ENCODE measurements around the gene SLC16A1.

SLC16A1 gene

DNA sequence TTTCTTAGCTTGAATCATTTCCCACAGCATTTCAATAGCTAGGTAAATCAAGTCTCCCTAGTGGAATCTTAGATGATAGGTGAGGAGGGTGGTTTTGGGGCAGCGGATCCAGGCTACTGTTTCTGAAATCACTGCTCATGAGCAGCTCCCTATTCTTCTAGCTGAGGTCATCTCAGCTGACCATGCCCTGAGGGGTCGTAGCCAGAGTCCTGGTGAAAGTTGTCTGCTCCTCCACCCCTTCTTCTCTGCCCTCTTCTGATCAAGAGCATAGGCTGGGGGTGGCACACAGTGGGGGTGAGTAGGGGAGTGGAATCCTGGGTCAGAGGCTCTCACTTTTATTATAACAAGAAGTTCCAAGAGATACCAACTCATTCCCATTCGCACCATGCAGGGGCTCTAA is 76.2 kb downstream of the SLC16A1 start:
- Histone ChIP-seq H3K27me3 (no peaks in the 10 kb centered on the region), H3K4me3 (ENCODE audit: low read depth, low read length) (no peak overlapping the region), H3K36me3 (no peaks in the 10 kb centered on the region), H3K9me3 (no peaks in the 10 kb centered on the region), H3K4me1 (no peaks in the 10 kb centered on the region)
- DNase-seq, result no peak
- TF ChIP-seq, protein P1, sequence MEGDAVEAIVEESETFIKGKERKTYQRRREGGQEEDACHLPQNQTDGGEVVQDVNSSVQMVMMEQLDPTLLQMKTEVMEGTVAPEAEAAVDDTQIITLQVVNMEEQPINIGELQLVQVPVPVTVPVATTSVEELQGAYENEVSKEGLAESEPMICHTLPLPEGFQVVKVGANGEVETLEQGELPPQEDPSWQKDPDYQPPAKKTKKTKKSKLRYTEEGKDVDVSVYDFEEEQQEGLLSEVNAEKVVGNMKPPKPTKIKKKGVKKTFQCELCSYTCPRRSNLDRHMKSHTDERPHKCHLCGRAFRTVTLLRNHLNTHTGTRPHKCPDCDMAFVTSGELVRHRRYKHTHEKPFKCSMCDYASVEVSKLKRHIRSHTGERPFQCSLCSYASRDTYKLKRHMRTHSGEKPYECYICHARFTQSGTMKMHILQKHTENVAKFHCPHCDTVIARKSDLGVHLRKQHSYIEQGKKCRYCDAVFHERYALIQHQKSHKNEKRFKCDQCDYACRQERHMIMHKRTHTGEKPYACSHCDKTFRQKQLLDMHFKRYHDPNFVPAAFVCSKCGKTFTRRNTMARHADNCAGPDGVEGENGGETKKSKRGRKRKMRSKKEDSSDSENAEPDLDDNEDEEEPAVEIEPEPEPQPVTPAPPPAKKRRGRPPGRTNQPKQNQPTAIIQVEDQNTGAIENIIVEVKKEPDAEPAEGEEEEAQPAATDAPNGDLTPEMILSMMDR (IDR thresholded peaks at IDR 0.05; ENCODE audit: low read depth, low read length), result no peak

DNA sequence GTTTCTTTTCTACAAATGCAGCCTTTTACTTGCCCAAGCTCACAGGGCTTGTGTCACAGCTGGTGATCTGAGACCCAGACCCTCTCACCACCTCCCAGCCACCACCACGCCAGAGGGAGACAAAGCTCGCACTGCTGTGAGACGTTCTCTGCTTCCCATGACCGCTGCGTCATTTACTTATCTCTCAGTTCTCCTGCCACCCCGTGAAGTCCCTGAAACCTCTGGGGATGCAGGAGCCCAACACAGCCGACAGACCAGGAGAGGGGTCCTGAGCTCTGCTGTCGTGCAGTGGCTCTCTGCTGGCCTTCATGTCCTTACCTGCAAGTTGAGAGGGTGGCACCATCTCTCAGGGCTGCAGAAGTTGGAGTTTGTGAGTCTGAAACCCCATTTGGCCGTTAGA is 77.7 kb downstream of the SLC16A1 start:
- Histone ChIP-seq H3K27me3 (no peaks in the 10 kb centered on the region), H3K4me3 (ENCODE audit: low read depth, low read length) (no peak overlapping the region), H3K9me3 (no peaks in the 10 kb centered on the region), H3K36me3 (no peaks in the 10 kb centered on the region), H3K4me1 (no peaks in the 10 kb centered on the region)
- DNase-seq, result no peak
- TF ChIP-seq, protein P1 (IDR thresholded peaks at IDR 0.05; ENCODE audit: low read depth, low read length), result no peak

DNA sequence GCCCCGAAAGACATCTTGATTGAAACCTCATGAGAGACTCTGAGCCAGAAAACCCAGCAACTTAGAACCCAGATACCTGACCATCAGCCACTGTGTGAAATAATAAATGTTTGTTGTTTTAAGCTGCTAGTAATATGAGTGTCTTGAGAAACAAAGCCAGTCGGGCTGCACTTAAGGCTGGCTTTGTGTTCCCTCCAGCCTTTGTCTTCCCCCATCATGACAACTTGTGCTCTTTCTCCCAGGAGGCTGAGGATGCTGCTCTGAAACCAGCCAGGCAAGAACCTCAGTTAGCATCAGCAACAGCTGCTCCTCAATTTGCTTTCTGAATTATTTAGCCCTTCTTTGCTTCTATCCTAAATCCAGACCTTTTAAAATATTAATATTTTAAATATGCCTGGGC is 78.2 kb downstream of the SLC16A1 start:
- Histone ChIP-seq H3K9me3 (no peaks in the 10 kb centered on the region), H3K36me3 (no peaks in the 10 kb centered on the region), H3K27me3 (no peaks in the 10 kb centered on the region), H3K4me3 (ENCODE audit: low read depth, low read length) (no peak overlapping the region), H3K4me1 (no peaks in the 10 kb centered on the region)
- no peak for DNase-seq
- TF ChIP-seq, protein P1 (IDR thresholded peaks at IDR 0.05; ENCODE audit: low read depth, low read length), result no peak

DNA sequence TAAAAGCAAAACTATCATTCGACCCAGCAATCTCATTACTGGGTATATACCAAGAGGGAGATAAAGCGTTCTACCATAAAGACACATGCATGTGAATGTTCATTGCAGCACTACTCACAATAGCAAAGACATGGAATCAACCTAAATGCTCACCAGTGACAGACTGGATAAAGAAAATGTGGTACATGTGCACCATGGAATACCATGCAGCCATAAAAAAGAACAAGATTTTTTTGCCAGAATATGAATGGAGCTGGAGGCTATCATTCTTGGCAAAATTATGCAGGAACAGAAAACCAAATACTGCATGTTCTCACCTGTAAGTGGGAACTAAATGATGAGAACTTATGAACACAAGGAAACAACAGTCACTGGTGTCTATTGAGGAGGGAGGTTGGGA is 79.7 kb downstream of the SLC16A1 start:
- Histone ChIP-seq H3K36me3 (no peaks in the 10 kb centered on the region), H3K4me1 (no peaks in the 10 kb centered on the region), H3K4me3 (ENCODE audit: low read depth, low read length) (no peak overlapping the region), H3K27me3 (no peaks in the 10 kb centered on the region), H3K9me3 (no peaks in the 10 kb centered on the region)
- DNase-seq, result no peak
- TF ChIP-seq, protein P1 (IDR thresholded peaks at IDR 0.05; ENCODE audit: low read depth, low read length), result no peak

DNA sequence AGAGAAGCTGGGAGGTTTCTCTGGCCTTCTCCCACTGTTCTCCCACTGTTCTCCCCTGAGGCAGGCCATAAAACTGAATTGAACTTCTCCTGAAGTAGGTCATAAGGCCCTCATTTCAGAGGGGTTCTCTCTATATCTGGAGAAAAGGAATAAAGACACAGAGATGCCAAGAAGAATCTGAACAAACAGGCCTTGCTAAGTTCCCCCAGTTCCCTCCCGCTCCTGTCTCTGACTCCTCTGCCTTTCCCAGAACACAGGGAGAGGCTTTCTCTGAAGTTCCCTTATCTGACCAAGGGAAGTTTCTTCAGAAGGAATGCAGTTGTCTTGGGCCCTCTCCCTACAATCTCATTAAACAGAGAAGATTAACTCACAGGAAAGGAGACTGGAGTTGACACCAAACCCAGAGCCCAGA is 83.4 kb downstream of the SLC16A1 start:
- Histone ChIP-seq H3K9me3 (peaks cover 2% of the 10 kb centered on the region; the same call in 1 of the 2 replicates), H3K27me3 (no peaks in the 10 kb centered on the region), H3K4me1 (no peaks in the 10 kb centered on the region), H3K36me3 (no peaks in the 10 kb centered on the region; the same call in 1 of the 2 replicates), H3K4me3 (ENCODE audit: low read depth, low read length) (no peak overlapping the region)
- no peak for DNase-seq
- TF ChIP-seq, protein P1 (IDR thresholded peaks at IDR 0.05; ENCODE audit: low read depth, low read length), result no peak

DNA sequence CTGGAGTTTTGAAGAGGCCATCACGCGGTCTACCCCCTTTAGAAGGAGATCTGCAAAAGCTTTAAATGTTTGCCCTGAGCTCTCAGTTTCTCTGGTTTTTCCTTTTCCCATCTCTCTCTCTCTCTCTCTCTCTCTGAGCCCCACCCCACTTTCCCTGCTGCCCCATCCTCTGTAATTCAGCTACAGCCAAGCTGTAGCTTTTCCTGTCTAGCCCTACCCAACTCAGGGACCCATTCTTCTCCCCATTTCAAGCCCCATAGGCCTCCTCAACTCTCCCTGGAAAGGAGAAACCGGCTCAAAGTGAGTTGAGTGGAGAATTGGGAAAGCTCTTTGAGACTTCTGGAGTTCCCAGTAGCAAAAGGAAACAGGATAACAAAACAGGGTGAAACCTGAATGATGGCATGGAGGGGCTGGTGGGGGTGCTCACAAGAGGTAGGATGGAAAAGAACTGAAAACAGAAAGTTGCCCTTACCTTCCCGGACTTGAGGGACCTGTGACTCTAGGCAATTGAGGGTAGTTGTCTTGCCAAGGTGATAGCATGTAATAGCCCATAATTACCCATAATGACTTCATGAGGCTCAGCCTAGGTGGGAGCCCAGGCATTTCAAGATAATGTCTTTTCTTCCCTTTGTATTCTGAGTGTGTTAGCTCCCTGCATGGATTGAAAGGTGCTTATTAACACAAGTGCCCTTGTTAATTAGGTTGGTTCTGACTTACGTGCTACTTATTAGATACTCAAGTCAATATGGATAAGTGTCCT is 84.9 kb downstream of the SLC16A1 start:
- Histone ChIP-seq H3K36me3 (no peaks in the 10 kb centered on the region; the same call in 1 of the 2 replicates), H3K4me1 (no peaks in the 10 kb centered on the region), H3K4me3 (ENCODE audit: low read depth, low read length) (no peak overlapping the region), H3K9me3 (peaks cover 2% of the 10 kb centered on the region; the same call in 1 of the 2 replicates), H3K27me3 (no peaks in the 10 kb centered on the region)
- DNase-seq, result no peak
- TF ChIP-seq, protein P1 (IDR thresholded peaks at IDR 0.05; ENCODE audit: low read depth, low read length), result no peak

All from BE2C (cell line).